HG03575 (cell line): ENCODE results near the gene CYP2B6.
"Not testable (repeated sequence)": the region's sequence is repeated elsewhere in the genome, so short reads cannot be mapped to it uniquely, and the experiment has no call there.

Experiments
- ATAC-seq: cut with Tn5 transposase; IDR thresholded peaks from one replicate; pipeline ENCODE4 v1.9.1; 2021; ENCODE audit not compliant: unreplicated experiment, insufficient number of reproducible peaks, low FRiP score; ENCODE audit errors: extremely low read depth

The CYP2B6 gene

GRCh38 chr19:40976724-40977123 lies 14.4 kb upstream of the CYP2B6 start:
- no peak for ATAC-seq

DNA sequence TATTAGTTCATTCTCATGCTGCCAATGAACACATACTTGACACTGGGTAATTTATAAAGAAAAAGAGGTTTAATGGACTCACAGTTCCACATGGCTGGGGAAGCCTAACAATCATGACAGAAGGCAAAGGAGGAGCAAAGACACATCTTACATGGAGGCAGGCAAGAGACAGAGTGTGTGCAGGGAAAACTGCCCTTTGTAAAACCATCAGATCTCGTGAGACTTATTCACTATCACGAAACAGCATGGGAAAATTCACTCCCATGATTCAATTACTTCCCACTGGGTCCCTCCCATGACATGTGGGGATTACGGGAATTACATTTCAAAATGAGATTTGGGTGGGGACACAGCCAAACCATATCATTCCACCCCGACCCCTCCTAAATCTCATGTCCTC lies 11.3 kb upstream of the CYP2B6 start:
- not testable (repeated sequence) for ATAC-seq

DNA sequence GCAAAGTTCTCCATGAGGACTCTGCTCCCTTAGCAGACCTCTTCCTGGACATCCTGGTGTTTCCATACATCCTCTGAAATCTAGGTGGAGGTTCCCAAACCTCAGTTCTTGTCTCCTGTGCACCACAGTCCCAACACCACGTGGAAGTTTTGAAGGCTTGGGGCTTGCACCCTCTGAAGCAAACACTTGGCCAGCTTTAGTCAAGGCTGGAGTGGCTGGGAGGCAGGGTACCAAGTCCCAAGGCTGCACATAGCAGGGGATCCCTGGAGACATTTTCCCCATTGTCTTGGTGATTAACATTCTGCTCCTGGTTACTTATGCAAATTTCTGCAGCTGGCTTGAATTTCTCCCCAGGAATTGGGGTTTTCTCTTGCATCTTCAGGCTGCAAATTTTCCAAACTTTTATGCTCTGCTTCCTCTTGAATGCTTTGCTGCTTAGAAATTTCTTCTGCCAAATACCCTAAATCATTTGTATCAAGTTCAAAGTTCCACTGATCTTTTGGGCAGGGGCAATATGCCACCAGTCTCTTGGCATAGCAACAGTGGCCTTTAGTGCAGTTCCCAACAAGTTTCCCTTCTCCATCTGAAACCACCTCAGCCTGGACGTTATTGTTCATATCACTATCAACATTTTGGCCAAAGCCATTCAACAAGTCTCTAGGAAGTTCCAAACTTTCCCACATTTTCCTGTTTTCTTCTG lies 10.2 kb upstream of the CYP2B6 start:
- not testable (repeated sequence) for ATAC-seq

GRCh38 chr19:40981591-40981990 lies 9.5 kb upstream of the CYP2B6 start:
- ATAC-seq, result no peak

- no peak for ATAC-seq
Measured at GRCh38 chr19:40982594-40983101, 8.4 kb upstream of the CYP2B6 start.

DNA sequence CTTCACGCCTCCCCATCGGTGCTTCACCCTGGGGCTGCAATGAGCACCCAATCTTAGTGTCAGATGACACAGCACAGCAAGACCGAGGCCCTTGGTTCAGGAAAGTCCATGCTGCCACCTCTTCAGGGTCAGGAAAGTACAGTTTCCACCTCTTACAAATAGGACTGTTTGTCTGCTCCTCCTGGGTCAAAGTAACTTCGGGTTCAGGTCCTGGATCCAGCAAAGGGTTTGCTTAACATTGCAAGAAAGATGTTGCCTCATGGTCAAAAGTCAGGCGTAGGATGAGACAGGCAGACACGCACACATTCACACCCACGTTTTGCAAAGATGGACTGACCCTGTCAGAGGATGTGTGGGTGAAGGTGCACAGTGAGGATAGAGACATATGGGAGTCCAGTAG lies 1.6 kb upstream of the CYP2B6 start:
- no peak for ATAC-seq

- no peak for ATAC-seq
Measured at GRCh38 chr19:40995355-40995754, 4.3 kb downstream of the CYP2B6 start.

GRCh38 chr19:40999018-40999417 lies 7.9 kb downstream of the CYP2B6 start:
- not testable (repeated sequence) for ATAC-seq

GRCh38 chr19:41000310-41000737 lies 9.2 kb downstream of the CYP2B6 start:
- no peak for ATAC-seq

GRCh38 chr19:41001243-41001971 lies 10.3 kb downstream of the CYP2B6 start:
- ATAC-seq, result no peak

DNA sequence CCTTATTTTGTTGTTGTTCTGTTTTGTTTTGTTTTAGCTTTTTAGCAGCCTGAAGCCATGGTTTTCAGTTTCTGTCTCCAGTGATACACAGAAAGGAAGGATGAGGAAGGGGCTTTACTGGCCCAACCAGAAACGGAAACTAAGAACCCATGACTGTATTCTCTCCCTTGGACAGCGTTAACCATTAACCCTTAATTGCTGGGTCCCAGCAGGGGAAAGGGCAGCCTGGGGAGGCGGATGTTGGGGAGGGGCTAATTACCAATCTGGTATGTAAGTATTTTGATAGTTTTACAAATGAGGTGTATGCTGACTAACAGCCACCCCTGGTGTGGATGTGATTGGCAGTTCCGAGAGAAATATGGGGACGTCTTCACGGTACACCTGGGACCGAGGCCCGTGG lies 12.6 kb downstream of the CYP2B6 start:
- ATAC-seq, result not testable (repeated sequence)

GRCh38 chr19:41009700-41010235 lies 18.7 kb downstream of the CYP2B6 start:
- no peak for ATAC-seq

GRCh38 chr19:41013359-41013758 lies 22.3 kb downstream of the CYP2B6 start:
- ATAC-seq, result no peak

DNA sequence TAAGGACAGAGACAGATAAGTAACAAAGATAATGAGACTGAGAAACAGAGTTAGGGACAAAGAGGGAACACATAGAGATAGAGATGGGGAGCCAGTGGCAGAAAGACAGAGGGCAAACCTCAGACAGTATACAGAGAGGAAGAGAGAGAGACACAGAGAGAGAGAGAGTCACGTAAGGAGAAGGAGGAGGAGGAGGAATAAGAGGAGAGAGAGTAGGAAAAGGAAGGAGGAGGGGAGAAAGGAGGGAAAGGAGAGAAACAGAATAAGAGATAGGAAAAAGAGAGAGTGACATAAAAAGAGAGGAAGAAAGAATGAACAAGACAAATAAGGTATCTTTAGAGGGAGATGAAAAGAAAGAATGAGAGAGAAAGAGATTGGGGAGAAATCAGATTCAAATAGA lies 23.6 kb downstream of the CYP2B6 start:
- ATAC-seq, result no peak

- no peak for ATAC-seq
Measured at GRCh38 chr19:41016488-41017071, 25.5 kb downstream of the CYP2B6 start.

GRCh38 chr19:41018736-41019290 lies 27.7 kb downstream of the CYP2B6 start:
- ATAC-seq, result no peak

DNA sequence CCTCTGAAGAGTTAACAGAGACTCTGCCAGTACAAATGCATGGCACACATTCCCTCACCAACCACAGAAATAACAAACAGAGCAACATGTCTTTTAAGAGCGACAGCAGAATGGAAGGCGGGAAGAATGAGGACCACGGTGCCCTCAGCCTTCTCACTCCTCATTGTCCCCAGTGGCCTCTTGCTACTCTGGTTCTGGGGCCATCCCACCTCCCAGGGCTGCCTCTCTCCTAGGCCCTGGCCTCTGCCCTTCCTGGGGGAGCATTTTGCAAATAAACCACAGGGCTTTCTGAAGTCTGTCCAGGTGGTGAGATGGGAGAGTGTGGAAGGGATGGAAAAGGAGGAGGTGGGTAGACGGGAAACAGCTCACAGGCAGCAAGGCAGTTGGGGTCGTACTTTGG lies 28.3 kb downstream of the CYP2B6 start:
- no peak for ATAC-seq

DNA sequence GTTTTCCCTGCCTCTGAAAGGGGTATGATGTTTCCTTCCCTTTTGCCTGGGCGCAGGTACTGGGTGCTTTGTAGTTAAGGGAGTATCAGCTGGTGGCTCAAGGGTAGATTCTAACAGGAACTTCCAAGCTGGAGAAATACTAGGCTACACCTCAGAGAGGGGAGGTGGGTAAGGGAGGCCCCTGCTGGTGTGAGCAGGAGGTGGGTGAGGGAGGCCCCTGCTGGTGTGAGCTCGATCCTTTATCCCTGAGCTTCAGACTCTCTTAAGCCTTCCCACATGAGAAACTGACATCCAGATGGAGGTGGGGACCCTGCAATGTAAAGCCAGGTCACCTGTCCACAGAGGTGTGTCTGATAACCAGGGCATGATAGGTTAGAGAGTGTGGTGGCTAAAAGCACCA lies 32.1 kb downstream of the CYP2B6 start:
- no peak for ATAC-seq

GRCh38 chr19:41025411-41025810 lies 34.3 kb downstream of the CYP2B6 start:
- no peak for ATAC-seq
